ENCODE results near the gene TSGA10IP. TPM values are rescaled to one million over a fixed set of nuclear protein-coding genes. Genes with fewer than 3 reads are reported as not detected.

The TSGA10IP gene
- total and polyA plus RNA-seq, 2 donors (not counting 1 experiment from before 2014, with no cell fraction given): not detected

GRCh38 chr11:65965986-65966762 lies 20.9 kb downstream of the TSGA10IP start:
- Histone ChIP-seq H3K4me3 (ENCODE audit: control extremely low read depth in 1 of 5, extremely low read depth in 1 of 5, insufficient read depth in 1 of 5, low read depth in 2 of 5, low read length in 4 of 5) (no peak overlapping the region), H3K4me2 (replicated peaks; ENCODE audit: low read depth, low read length, poor library complexity, severe bottlenecking) (no peak overlapping the region), H3K4me1 (ENCODE audit: control insufficient read depth in 2 of 2, insufficient read depth in 2 of 2, low read length in 2 of 2) (peaks cover 17 to 22% of the 10 kb centered on the region in 2 donors), H4K20me1 (ENCODE audit: control insufficient read depth, insufficient read depth, low read length, poor library complexity, severe bottlenecking) (peaks cover 61% of the 10 kb centered on the region), H3K27me3 (replicated peaks in 1 of 4; ENCODE audit: control extremely low read depth in 1 of 4, control insufficient read depth in 3 of 4, insufficient read depth in 4 of 4, low read length in 3 of 4) (no peaks in the 10 kb centered on the region), H3K79me2 (ENCODE audit: control insufficient read depth, insufficient read depth, low read length) (peaks cover 58% of the 10 kb centered on the region), H3K9me3 (ENCODE audit: control extremely low read depth in 1 of 3, control insufficient read depth in 2 of 3, insufficient read depth in 1 of 3, low read length in 2 of 3) (no peaks in the 10 kb centered on the region), H3K9ac (ENCODE audit: low read length) (no peak overlapping the region), H3K36me3 (replicated peaks in 1 of 2; ENCODE audit: control extremely low read depth in 1 of 2, control insufficient read depth in 1 of 2, extremely low read depth in 1 of 2, insufficient read depth in 2 of 2, low read length in 1 of 2) (peaks cover 10 to 68% of the 10 kb centered on the region in 2 experiments), H2AFZ (ENCODE audit: insufficient read depth, low read depth, low read length, poor library complexity, severe bottlenecking) (no peak overlapping the region), H3K27ac (ENCODE audit: low read length in 2 of 2) (no peak overlapping the region)
- TF ChIP-seq EZH2 (IDR thresholded peaks at IDR 0.05; ENCODE audit: borderline replicate concordance, insufficient read depth, low read depth, low read length, poor library complexity, severe bottlenecking) (no peak), CTCF (IDR thresholded peaks at IDR 0.05) (no peak)
- Mint-ChIP-seq H3K9me3 (ENCODE audit: insufficient read depth) (no peaks in the 10 kb centered on the region), H3K4me3 (no peak overlapping the region), H3K27ac (no peak overlapping the region), H3K4me1 (peaks cover 29% of the 10 kb centered on the region), H3K27me3 (no peaks in the 10 kb centered on the region)
- ChIA-PET CTCF (no interaction called here), POLR2A (no interaction called here)
- intact Hi-C loops (cut with micrococcal nuclease): no loop called here
- ATAC-seq (ENCODE audit: low read depth): no peak
- no peak for DNase-seq
- WGBS (ENCODE audit: insufficient coverage): 98% methylated on average over 36 of the region's 36 CpGs

- Mint-ChIP-seq H3K27ac (no peak overlapping the region), H3K9me3 (ENCODE audit: insufficient read depth) (no peaks in the 10 kb centered on the region), H3K4me1 (peaks cover 20% of the 10 kb centered on the region), H3K27me3 (no peaks in the 10 kb centered on the region), H3K4me3 (no peak overlapping the region)
- no peak overlapping the region for H3K27ac ChIP-seq (ENCODE audit: low read length in 2 of 2)
- no peaks in the 10 kb centered on the region for H3K27me3 ChIP-seq (replicated peaks in 1 of 4; ENCODE audit: control extremely low read depth in 1 of 4, control insufficient read depth in 3 of 4, insufficient read depth in 4 of 4, low read length in 3 of 4)
- no peak for DNase-seq
- peaks cover 15 to 17% of the 10 kb centered on the region in 2 donors for H3K4me1 ChIP-seq (ENCODE audit: control insufficient read depth in 2 of 2, insufficient read depth in 2 of 2, low read length in 2 of 2)
- ChIA-PET POLR2A (interaction anchor here (0.7 kb wide), 3 partner anchors 13 to 116 kb away, joined by 6 to 8 read pairs (median 7); no protein-coding TSS in a partner anchor), CTCF (interaction anchor here (0.6 to 1.6 kb wide), 2 partner anchors 83 to 89 kb away, joined by 4 to 6 read pairs; no protein-coding TSS in a partner anchor)
- no peak for ATAC-seq (ENCODE audit: low read depth)
- H3K4me3 ChIP-seq (ENCODE audit: control extremely low read depth in 1 of 5, extremely low read depth in 1 of 5, insufficient read depth in 1 of 5, low read depth in 2 of 5, low read length in 4 of 5): no peak overlapping the region
- WGBS (ENCODE audit: insufficient coverage): 98% methylated on average over 30 of the region's 30 CpGs
- peaks cover 59% of the 10 kb centered on the region for H4K20me1 ChIP-seq (ENCODE audit: control insufficient read depth, insufficient read depth, low read length, poor library complexity, severe bottlenecking)
- TF ChIP-seq CTCF (IDR thresholded peaks at IDR 0.05) (no peak), EZH2 (IDR thresholded peaks at IDR 0.05; ENCODE audit: borderline replicate concordance, insufficient read depth, low read depth, low read length, poor library complexity, severe bottlenecking) (no peak)
- H3K79me2 ChIP-seq (ENCODE audit: control insufficient read depth, insufficient read depth, low read length): peaks cover 48% of the 10 kb centered on the region
- H3K9ac ChIP-seq (ENCODE audit: low read length): no peak overlapping the region
- no peak overlapping the region for H3K4me2 ChIP-seq (replicated peaks; ENCODE audit: low read depth, low read length, poor library complexity, severe bottlenecking)
- no peak overlapping the region for H2AFZ ChIP-seq (ENCODE audit: insufficient read depth, low read depth, low read length, poor library complexity, severe bottlenecking)
- H3K9me3 ChIP-seq (ENCODE audit: control extremely low read depth in 1 of 3, control insufficient read depth in 2 of 3, insufficient read depth in 1 of 3, low read length in 2 of 3): no peaks in the 10 kb centered on the region
- intact Hi-C loops (cut with micrococcal nuclease): no loop called here
- H3K36me3 ChIP-seq (replicated peaks in 1 of 2; ENCODE audit: control extremely low read depth in 1 of 2, control insufficient read depth in 1 of 2, extremely low read depth in 1 of 2, insufficient read depth in 2 of 2, low read length in 1 of 2): peaks cover 10 to 74% of the 10 kb centered on the region in 2 experiments
Observed at GRCh38 chr11:65967329-65967934, 22.2 kb downstream of the TSGA10IP start.

Measured in B cell (primary cell).